Type B pancreatic cell (in vitro differentiated cells): ENCODE data around the gene RCOR3. TPM values are rescaled to one million over a fixed set of nuclear protein-coding genes. Genes with fewer than 3 reads are reported as not detected.
"Not testable (repeated sequence)": the region's sequence is repeated elsewhere in the genome, so short reads cannot be mapped to it uniquely, and the experiment has no call there.

Source experiments
- DNase-seq: peaks from one replicate; pipeline ENCODE4 v3.0.0; 2021; ENCODE audit warnings: mixed read lengths; ENCODE audit not compliant: unreplicated experiment; ENCODE audit errors: extremely low spot score
- H3K27ac Mint-ChIP-seq: 2 replicates; pipeline ENCODE4 v1.8.0; 2021; ENCODE audit warnings: mild to moderate bottlenecking, mixed read lengths
- H3K27me3 Mint-ChIP-seq: 2 replicates; pipeline ENCODE4 v1.8.0; 2021; ENCODE audit warnings: mixed read lengths
- H3K36me3 Mint-ChIP-seq: 2 replicates; pipeline ENCODE4 v1.8.0; 2021; ENCODE audit warnings: mixed read lengths
- H3K4me1 Mint-ChIP-seq: one replicate; pipeline ENCODE4 v1.8.0; 2021; ENCODE audit warnings: mixed read lengths; ENCODE audit not compliant: unreplicated experiment
- H3K4me3 Mint-ChIP-seq: 2 replicates; pipeline ENCODE4 v1.8.0; 2021; ENCODE audit warnings: mild to moderate bottlenecking, mixed read lengths
- H3K9me3 Mint-ChIP-seq: 2 replicates; pipeline ENCODE4 v1.8.0; 2021; ENCODE audit warnings: mixed read lengths
- total RNA-seq: library from RNA; stranded (reverse); gene quantifications from 2 replicates; pipeline ENCODE4 v1.2.1, GENCODE V29; 2021; ENCODE audit warnings: low replicate concordance
- TF ChIP-seq, protein P1 (sequence below): fragments of 200-600 bp; sonication (generic); conservative IDR thresholded peaks from 2 replicates; pipeline ENCODE4 v1.5.0; 2021; ENCODE audit warnings: antibody characterized with exemption, mild to moderate bottlenecking

The RCOR3 gene
- total RNA-seq, 1 donor from 2014 or later = 47.9 TPM

DNA sequence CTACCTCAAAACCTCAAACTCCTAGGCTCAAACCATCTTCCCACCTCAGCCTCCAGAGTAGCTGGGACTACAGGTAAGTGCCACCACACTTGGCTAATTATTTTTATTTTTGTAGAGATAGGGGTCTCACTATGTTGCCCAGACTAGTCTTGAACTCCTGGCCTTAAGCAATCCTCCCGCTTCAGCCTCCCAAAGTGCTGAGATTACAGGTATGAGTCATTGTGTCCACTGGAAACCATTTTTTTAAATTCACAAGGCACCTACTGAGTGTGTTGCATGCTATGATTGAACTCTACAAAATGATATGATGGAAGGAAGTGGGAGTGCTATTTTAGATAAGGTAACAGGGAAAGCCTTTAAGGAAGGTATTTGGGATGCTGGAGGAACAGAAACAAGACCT, 41.8 kb upstream of the RCOR3 start:
- no peak overlapping the region for H3K27ac Mint-ChIP-seq
- H3K9me3 Mint-ChIP-seq = no peaks in the 10 kb centered on the region
- TF ChIP-seq, protein P1, sequence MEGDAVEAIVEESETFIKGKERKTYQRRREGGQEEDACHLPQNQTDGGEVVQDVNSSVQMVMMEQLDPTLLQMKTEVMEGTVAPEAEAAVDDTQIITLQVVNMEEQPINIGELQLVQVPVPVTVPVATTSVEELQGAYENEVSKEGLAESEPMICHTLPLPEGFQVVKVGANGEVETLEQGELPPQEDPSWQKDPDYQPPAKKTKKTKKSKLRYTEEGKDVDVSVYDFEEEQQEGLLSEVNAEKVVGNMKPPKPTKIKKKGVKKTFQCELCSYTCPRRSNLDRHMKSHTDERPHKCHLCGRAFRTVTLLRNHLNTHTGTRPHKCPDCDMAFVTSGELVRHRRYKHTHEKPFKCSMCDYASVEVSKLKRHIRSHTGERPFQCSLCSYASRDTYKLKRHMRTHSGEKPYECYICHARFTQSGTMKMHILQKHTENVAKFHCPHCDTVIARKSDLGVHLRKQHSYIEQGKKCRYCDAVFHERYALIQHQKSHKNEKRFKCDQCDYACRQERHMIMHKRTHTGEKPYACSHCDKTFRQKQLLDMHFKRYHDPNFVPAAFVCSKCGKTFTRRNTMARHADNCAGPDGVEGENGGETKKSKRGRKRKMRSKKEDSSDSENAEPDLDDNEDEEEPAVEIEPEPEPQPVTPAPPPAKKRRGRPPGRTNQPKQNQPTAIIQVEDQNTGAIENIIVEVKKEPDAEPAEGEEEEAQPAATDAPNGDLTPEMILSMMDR = no peak

GRCh38 chr1:211222469-211223234, 36.5 kb upstream of the RCOR3 start:
- H3K36me3 Mint-ChIP-seq, H3K4me3 Mint-ChIP-seq, H3K27ac Mint-ChIP-seq, H3K9me3 Mint-ChIP-seq, DNase-seq, H3K4me1 Mint-ChIP-seq: not testable (repeated sequence)
- H3K27me3 Mint-ChIP-seq = peaks cover 11% of the 10 kb centered on the region

More for the DNA sequence above, 41.8 kb upstream of the RCOR3 start:
- Mint-ChIP-seq H3K27me3 (peaks cover 9% of the 10 kb centered on the region), H3K4me1 (no peaks in the 10 kb centered on the region), H3K36me3 (peaks cover 3% of the 10 kb centered on the region), H3K4me3 (no peak overlapping the region)
- DNase-seq = no peak

GRCh38 chr1:211228573-211229364, 30.4 kb upstream of the RCOR3 start:
- not testable (repeated sequence) for H3K27me3 Mint-ChIP-seq, H3K4me1 Mint-ChIP-seq, DNase-seq, H3K27ac Mint-ChIP-seq, H3K36me3 Mint-ChIP-seq, H3K4me3 Mint-ChIP-seq, H3K9me3 Mint-ChIP-seq

DNA sequence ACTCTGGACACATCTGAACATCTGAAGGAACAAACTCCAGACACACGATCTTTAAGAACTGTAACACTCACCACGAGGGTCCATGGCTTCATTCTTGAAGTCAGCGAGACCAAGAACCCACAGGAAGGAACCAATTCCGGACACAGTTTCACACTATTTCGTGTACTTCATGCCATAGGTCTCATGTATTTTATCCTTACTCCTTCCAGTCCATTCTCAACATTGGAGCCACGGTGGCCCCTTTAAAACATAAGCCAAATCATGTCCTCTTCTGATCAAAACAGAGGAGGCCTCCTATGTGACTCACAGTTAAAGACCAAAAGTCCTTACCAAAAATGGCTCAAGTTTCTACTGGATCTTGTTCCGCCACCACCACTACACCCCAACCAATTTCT, 29.8 kb upstream of the RCOR3 start:
- no peak for DNase-seq
- peaks cover 9% of the 10 kb centered on the region for H3K9me3 Mint-ChIP-seq

GRCh38 chr1:211231873-211232272, 27.3 kb upstream of the RCOR3 start:
- TF ChIP-seq, protein P1 = no peak
- Mint-ChIP-seq H3K36me3 (no peaks in the 10 kb centered on the region), H3K9me3 (peaks cover 9% of the 10 kb centered on the region), H3K4me1 (no peaks in the 10 kb centered on the region), H3K27ac (no peak overlapping the region), H3K27me3 (no peaks in the 10 kb centered on the region), H3K4me3 (no peak overlapping the region)
- no peak for DNase-seq

More for the DNA sequence above, 29.8 kb upstream of the RCOR3 start:
- TF ChIP-seq, protein P1 = no peak
- Mint-ChIP-seq H3K4me1 (no peaks in the 10 kb centered on the region), H3K36me3 (no peaks in the 10 kb centered on the region), H3K27ac (no peak overlapping the region), H3K27me3 (no peaks in the 10 kb centered on the region), H3K4me3 (no peak overlapping the region)

- Mint-ChIP-seq H3K4me1 (no peaks in the 10 kb centered on the region), H3K9me3 (peaks cover 6% of the 10 kb centered on the region), H3K4me3 (no peak overlapping the region), H3K27me3 (peaks cover 3% of the 10 kb centered on the region), H3K36me3 (peaks cover 4% of the 10 kb centered on the region), H3K27ac (no peak overlapping the region)
- TF ChIP-seq, protein P1 = no peak
- no peak for DNase-seq
Observed at GRCh38 chr1:211236633-211237320, 22.4 kb upstream of the RCOR3 start.
